ENCODE data around the gene CFAP61.

GRCh38 chr20:20130399-20130798 lies 78.1 kb downstream of the CFAP61 start:
- TF ChIP-seq, protein P1, sequence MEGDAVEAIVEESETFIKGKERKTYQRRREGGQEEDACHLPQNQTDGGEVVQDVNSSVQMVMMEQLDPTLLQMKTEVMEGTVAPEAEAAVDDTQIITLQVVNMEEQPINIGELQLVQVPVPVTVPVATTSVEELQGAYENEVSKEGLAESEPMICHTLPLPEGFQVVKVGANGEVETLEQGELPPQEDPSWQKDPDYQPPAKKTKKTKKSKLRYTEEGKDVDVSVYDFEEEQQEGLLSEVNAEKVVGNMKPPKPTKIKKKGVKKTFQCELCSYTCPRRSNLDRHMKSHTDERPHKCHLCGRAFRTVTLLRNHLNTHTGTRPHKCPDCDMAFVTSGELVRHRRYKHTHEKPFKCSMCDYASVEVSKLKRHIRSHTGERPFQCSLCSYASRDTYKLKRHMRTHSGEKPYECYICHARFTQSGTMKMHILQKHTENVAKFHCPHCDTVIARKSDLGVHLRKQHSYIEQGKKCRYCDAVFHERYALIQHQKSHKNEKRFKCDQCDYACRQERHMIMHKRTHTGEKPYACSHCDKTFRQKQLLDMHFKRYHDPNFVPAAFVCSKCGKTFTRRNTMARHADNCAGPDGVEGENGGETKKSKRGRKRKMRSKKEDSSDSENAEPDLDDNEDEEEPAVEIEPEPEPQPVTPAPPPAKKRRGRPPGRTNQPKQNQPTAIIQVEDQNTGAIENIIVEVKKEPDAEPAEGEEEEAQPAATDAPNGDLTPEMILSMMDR (IDR thresholded peaks at IDR 0.05; ENCODE audit: insufficient read depth, low read depth, low read length): no peak
- TF ChIP-seq EZH2 (IDR thresholded peaks at IDR 0.05; ENCODE audit: insufficient read depth, low read length): no peak

All from astrocyte (in vitro differentiated cells and primary cell).